ENCODE results near the gene EIF5B.

GRCh38 chr2:99356853-99357252 lies 19.7 kb downstream of the EIF5B start:
- no peak for TF ChIP-seq POLR2A (IDR thresholded peaks at IDR 0.05)
- no peak for TF ChIP-seq EP300 (IDR thresholded peaks at IDR 0.05)
- no peak for TF ChIP-seq CTCF (IDR thresholded peaks at IDR 0.05)

Measured in tibial nerve (tissue), 4 donors.